Right lobe of liver (tissue), 4 donors: ENCODE measurements around the gene APOL6.

Source experiments
- POLR2A ChIP-seq: fragments of 450-650 bp; IDR thresholded peaks from one replicate; pipeline ENCODE4 v1.6.1; 2017; ENCODE audit warnings: antibody characterized with exemption, mild to moderate bottlenecking
- TF ChIP-seq, protein P1 (sequence below), 4 donors: fragments of 200-600 bp in 3 of 4; fragments of 450-650 bp in 1 of 4; IDR thresholded peaks; one replicate each; pipeline versions ENCODE4 v1.5.1 to v1.8.0; 2016 to 2022; ENCODE audit warnings: antibody characterized with exemption in 4 of 4, mild to moderate bottlenecking in 2 of 4
- donor health status: DM: no; HTN: no; CAD: no.
- donor health status: DM: no; HTN: no; CAD: no.
- donor health status: DM: no; HTN: yes; CAD: no.

- TF ChIP-seq, protein P1, sequence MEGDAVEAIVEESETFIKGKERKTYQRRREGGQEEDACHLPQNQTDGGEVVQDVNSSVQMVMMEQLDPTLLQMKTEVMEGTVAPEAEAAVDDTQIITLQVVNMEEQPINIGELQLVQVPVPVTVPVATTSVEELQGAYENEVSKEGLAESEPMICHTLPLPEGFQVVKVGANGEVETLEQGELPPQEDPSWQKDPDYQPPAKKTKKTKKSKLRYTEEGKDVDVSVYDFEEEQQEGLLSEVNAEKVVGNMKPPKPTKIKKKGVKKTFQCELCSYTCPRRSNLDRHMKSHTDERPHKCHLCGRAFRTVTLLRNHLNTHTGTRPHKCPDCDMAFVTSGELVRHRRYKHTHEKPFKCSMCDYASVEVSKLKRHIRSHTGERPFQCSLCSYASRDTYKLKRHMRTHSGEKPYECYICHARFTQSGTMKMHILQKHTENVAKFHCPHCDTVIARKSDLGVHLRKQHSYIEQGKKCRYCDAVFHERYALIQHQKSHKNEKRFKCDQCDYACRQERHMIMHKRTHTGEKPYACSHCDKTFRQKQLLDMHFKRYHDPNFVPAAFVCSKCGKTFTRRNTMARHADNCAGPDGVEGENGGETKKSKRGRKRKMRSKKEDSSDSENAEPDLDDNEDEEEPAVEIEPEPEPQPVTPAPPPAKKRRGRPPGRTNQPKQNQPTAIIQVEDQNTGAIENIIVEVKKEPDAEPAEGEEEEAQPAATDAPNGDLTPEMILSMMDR (IDR thresholded peaks at IDR 0.05), result no peak
- no peak for TF ChIP-seq POLR2A
Observed at GRCh38 chr22:35615156-35615555, 33.1 kb upstream of the APOL6 start.
